ENCODE measurements around the gene CFAP46. TPM values are rescaled to one million over a fixed set of nuclear protein-coding genes. Genes with fewer than 3 reads are reported as not detected.

CFAP46 gene
- total and polyA plus RNA-seq, 2 of the 4 experiments (the other 2 are of a cell fraction), result 1.3 to 1.8 TPM

GRCh38 chr10:132898391-132899053, 43.8 kb downstream of the CFAP46 start:
- 66% methylated on average over 2 of the region's 12 CpGs; no CpG with 5 or more reads in 1 of the 2 experiments for WGBS, 2 experiments (ENCODE audit: extremely low coverage in 2 of 2, insufficient read length in 1 of 2)
- Histone ChIP-seq H4K20me1 (ENCODE audit: insufficient read depth, low read length) (no peaks in the 10 kb centered on the region), H3K4me3 (ENCODE audit: insufficient read depth, low read depth, low read length) (no peak overlapping the region), H2BK20ac (ENCODE audit: low read depth, low read length) (no peak overlapping the region), H3K36me3 (ENCODE audit: control insufficient read depth, insufficient read depth, low read length) (no peaks in the 10 kb centered on the region), H3K18ac (ENCODE audit: low read depth, low read length) (no peak overlapping the region), H3K79me1 (ENCODE audit: low read depth in 1 of 2, low read length in 2 of 2) (no peaks in the 10 kb centered on the region), H4K5ac (ENCODE audit: low read depth, low read length) (no peak overlapping the region), H4K8ac (ENCODE audit: low read depth in 2 of 2, low read length in 2 of 2) (no peak overlapping the region), H2AK9ac (replicated peaks; ENCODE audit: low read depth, low read length, poor library complexity) (no peak overlapping the region), H3K9ac (ENCODE audit: low read depth, low read length) (no peak overlapping the region), H3K9me1 (ENCODE audit: insufficient read depth, low read length) (no peaks in the 10 kb centered on the region), H2AK5ac (ENCODE audit: low read depth, low read length) (no peak overlapping the region), H3K9me3 (ENCODE audit: control insufficient read depth, insufficient read depth, low read length) (no peaks in the 10 kb centered on the region), H2BK120ac (ENCODE audit: low read depth, low read length) (no peak overlapping the region), H3K4me2 (ENCODE audit: low read depth, low read length) (no peak overlapping the region), H3K14ac (replicated peaks; ENCODE audit: low read depth, low read length) (no peak overlapping the region), H3K27ac (ENCODE audit: insufficient read depth, low read length) (no peak overlapping the region), H2BK5ac (ENCODE audit: low read depth, low read length, poor library complexity, severe bottlenecking) (no peak overlapping the region), H4K91ac (ENCODE audit: insufficient read depth, low read depth, low read length) (no peak overlapping the region), H2BK15ac (ENCODE audit: low read depth, low read length) (no peak overlapping the region), H3K27me3 (ENCODE audit: control insufficient read depth, insufficient read depth, low read length) (peaks cover 23% of the 10 kb centered on the region), H3K4me1 (ENCODE audit: control insufficient read depth, insufficient read depth, low read length) (no peaks in the 10 kb centered on the region), H3K4ac (ENCODE audit: low read depth, low read length) (no peak overlapping the region), H2AFZ (replicated peaks; ENCODE audit: low read length, poor library complexity) (no peak overlapping the region), H3K23ac (ENCODE audit: low read depth, low read length) (no peak overlapping the region), H3K56ac (ENCODE audit: extremely low read depth, insufficient read depth, low read length) (no peak overlapping the region)
- TF ChIP-seq NFE2L2 (IDR thresholded peaks at IDR 0.05; ENCODE audit: low read depth, low read length) (no peak), FOS (IDR thresholded peaks at IDR 0.05; ENCODE audit: low read depth, low read length) (no peak), POLR2A (IDR thresholded peaks at IDR 0.05; ENCODE audit: low read depth, low read length) (no peak), RFX5 (IDR thresholded peaks at IDR 0.05; ENCODE audit: low read depth, low read length) (no peak), SMC3 (IDR thresholded peaks at IDR 0.05; ENCODE audit: low read depth, low read length) (no peak), RCOR1 (IDR thresholded peaks at IDR 0.05; ENCODE audit: insufficient replicate concordance, low read length) (no peak), BHLHE40 (IDR thresholded peaks at IDR 0.05; ENCODE audit: low read depth, low read length) (no peak), CTCF (conservative IDR thresholded peaks at IDR 0.05; ENCODE audit: low read depth, low read length) (no peak), MXI1 (IDR thresholded peaks at IDR 0.05; ENCODE audit: borderline replicate concordance, low read depth, low read length) (no peak), CEBPB (IDR thresholded peaks at IDR 0.05; ENCODE audit: low read depth, low read length) (no peak), MAFK (IDR thresholded peaks at IDR 0.05; ENCODE audit: low read depth, low read length) (no peak), RAD21 (IDR thresholded peaks at IDR 0.05; ENCODE audit: low read length) (no peak), MAZ (IDR thresholded peaks at IDR 0.05; ENCODE audit: borderline replicate concordance, low read depth, low read length) (no peak), CHD1 (IDR thresholded peaks at IDR 0.05; ENCODE audit: low read depth, low read length) (no peak)
- TF ChIP-seq, protein P1, sequence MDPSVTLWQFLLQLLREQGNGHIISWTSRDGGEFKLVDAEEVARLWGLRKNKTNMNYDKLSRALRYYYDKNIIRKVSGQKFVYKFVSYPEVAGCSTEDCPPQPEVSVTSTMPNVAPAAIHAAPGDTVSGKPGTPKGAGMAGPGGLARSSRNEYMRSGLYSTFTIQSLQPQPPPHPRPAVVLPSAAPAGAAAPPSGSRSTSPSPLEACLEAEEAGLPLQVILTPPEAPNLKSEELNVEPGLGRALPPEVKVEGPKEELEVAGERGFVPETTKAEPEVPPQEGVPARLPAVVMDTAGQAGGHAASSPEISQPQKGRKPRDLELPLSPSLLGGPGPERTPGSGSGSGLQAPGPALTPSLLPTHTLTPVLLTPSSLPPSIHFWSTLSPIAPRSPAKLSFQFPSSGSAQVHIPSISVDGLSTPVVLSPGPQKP (IDR thresholded peaks at IDR 0.05; ENCODE audit: borderline replicate concordance, low read depth, low read length), result no peak
- TF ChIP-seq, protein P2, sequence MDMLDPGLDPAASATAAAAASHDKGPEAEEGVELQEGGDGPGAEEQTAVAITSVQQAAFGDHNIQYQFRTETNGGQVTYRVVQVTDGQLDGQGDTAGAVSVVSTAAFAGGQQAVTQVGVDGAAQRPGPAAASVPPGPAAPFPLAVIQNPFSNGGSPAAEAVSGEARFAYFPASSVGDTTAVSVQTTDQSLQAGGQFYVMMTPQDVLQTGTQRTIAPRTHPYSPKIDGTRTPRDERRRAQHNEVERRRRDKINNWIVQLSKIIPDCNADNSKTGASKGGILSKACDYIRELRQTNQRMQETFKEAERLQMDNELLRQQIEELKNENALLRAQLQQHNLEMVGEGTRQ (IDR thresholded peaks at IDR 0.05; ENCODE audit: low read depth, low read length), result no peak
- ATAC-seq (ENCODE audit: low read depth), result no peak
- DNase-seq, result no peak
- in situ Hi-C loops (cut with MboI; ENCODE audit: low sequenced_read_pairs), result no loop called here
- dilution Hi-C loops (cut with HindIII; ENCODE audit: low sequenced_read_pairs, unreplicated experiment), result no loop called here
- no TSS peak for BruUV-seq (replicated peaks)
- intact Hi-C loops (cut with micrococcal nuclease), result no loop called here
- ChIA-PET CTCF (no interaction called here), POLR2A (ENCODE audit: unreplicated experiment) (no interaction called here)
